Activated T-cell treated with anti-CD3 and anti-CD28 coated beads, Interleukin-2, amount 50 U/mL, for 48 hours (primary cell): ENCODE measurements around the gene COL6A3.

Experiments
- DNase-seq, 2 experiments: peaks; one replicate each; pipeline ENCODE4 v3.0.0-alpha.2; 2020

Gene COL6A3

GRCh38 chr2:237345891-237346640, 67.9 kb downstream of the COL6A3 start:
- no peak for DNase-seq

- DNase-seq, result no peak
These were observed 68.6 kb downstream of the COL6A3 start for GRCh38 chr2:237345411-237345810.

- DNase-seq, result no peak
These were observed 69.0 kb downstream of the COL6A3 start for GRCh38 chr2:237344942-237345341.

- DNase-seq, result no peak
These were observed 70.0 kb downstream of the COL6A3 start for GRCh38 chr2:237343993-237344392.

- no peak for DNase-seq
These were observed 72.1 kb downstream of the COL6A3 start for GRCh38 chr2:237341872-237342271.

- no peak for DNase-seq
These were observed 76.4 kb downstream of the COL6A3 start for GRCh38 chr2:237337586-237337985.

GRCh38 chr2:237336131-237336530, 77.8 kb downstream of the COL6A3 start:
- DNase-seq, result no peak

GRCh38 chr2:237333748-237334147, 80.2 kb downstream of the COL6A3 start:
- no peak for DNase-seq

- DNase-seq, result no peak
These were observed 83.4 kb downstream of the COL6A3 start for GRCh38 chr2:237330541-237330940.

- DNase-seq, result no peak
These were observed 86.6 kb downstream of the COL6A3 start for GRCh38 chr2:237327175-237327950.

- DNase-seq, result no peak
These were observed 87.4 kb downstream of the COL6A3 start for GRCh38 chr2:237326266-237327171.

GRCh38 chr2:237324837-237325236, 89.1 kb downstream of the COL6A3 start:
- no peak for DNase-seq

GRCh38 chr2:237324405-237324831, 89.5 kb downstream of the COL6A3 start:
- no peak for DNase-seq

- DNase-seq, result no peak
These were observed 90.3 kb downstream of the COL6A3 start for GRCh38 chr2:237323656-237324055.

GRCh38 chr2:237322564-237322963, 91.4 kb downstream of the COL6A3 start:
- DNase-seq, result peak; percentile 31 to 41

GRCh38 chr2:237321746-237322145, 92.2 kb downstream of the COL6A3 start:
- no peak for DNase-seq

- DNase-seq, result no peak
These were observed 93.0 kb downstream of the COL6A3 start for GRCh38 chr2:237320801-237321560.

GRCh38 chr2:237319887-237320286, 94.1 kb downstream of the COL6A3 start:
- DNase-seq, result no peak

GRCh38 chr2:237319086-237319820, 94.7 kb downstream of the COL6A3 start:
- no peak for DNase-seq

GRCh38 chr2:237316339-237316738, 97.6 kb downstream of the COL6A3 start:
- DNase-seq, result no peak

- DNase-seq, result no peak
These were observed 98.1 kb downstream of the COL6A3 start for GRCh38 chr2:237315829-237316225.
